Measurements from ENCODE around the gene IL32.

The IL32 gene

DNA sequence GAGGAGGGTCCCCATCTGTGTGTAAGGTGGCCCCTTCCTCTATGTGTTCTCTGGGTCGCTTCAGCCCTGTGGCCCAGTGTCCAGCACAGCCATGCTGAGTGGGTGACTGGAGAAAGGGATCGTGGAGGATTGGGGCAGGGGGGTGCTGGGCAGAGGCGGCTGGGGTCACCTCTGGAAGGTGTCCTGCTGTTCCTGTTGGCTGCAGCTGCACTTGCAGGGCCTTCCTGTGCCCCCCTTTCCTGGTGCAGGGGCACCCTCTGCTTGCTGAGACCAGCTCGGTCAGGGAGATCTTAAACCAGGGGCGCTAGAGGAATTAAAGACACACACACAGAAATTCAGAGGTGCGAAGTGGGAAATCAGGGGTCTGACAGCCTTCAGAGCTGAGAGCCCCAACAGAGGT lies 11.1 kb downstream of the IL32 start:
- TF ChIP-seq, protein P1, sequence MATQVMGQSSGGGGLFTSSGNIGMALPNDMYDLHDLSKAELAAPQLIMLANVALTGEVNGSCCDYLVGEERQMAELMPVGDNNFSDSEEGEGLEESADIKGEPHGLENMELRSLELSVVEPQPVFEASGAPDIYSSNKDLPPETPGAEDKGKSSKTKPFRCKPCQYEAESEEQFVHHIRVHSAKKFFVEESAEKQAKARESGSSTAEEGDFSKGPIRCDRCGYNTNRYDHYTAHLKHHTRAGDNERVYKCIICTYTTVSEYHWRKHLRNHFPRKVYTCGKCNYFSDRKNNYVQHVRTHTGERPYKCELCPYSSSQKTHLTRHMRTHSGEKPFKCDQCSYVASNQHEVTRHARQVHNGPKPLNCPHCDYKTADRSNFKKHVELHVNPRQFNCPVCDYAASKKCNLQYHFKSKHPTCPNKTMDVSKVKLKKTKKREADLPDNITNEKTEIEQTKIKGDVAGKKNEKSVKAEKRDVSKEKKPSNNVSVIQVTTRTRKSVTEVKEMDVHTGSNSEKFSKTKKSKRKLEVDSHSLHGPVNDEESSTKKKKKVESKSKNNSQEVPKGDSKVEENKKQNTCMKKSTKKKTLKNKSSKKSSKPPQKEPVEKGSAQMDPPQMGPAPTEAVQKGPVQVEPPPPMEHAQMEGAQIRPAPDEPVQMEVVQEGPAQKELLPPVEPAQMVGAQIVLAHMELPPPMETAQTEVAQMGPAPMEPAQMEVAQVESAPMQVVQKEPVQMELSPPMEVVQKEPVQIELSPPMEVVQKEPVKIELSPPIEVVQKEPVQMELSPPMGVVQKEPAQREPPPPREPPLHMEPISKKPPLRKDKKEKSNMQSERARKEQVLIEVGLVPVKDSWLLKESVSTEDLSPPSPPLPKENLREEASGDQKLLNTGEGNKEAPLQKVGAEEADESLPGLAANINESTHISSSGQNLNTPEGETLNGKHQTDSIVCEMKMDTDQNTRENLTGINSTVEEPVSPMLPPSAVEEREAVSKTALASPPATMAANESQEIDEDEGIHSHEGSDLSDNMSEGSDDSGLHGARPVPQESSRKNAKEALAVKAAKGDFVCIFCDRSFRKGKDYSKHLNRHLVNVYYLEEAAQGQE (IDR thresholded peaks at IDR 0.05; ENCODE audit: low read depth) = no peak
- TF ChIP-seq NFIC (IDR thresholded peaks at IDR 0.05) = no peak
- TF ChIP-seq USF1 (IDR thresholded peaks at IDR 0.05) = no peak
- TF ChIP-seq MAX (IDR thresholded peaks at IDR 0.05) = no peak

GRCh38 chr16:3080024-3080423 lies 14.6 kb downstream of the IL32 start:
- TF ChIP-seq CEBPB (IDR thresholded peaks at IDR 0.05) (no peak), NFIC (IDR thresholded peaks at IDR 0.05) (no peak), ZBTB7A (IDR thresholded peaks at IDR 0.05; ENCODE audit: low read depth) (no peak), EGR1 (IDR thresholded peaks at IDR 0.05) (no peak), USF1 (IDR thresholded peaks at IDR 0.05) (no peak), TEAD4 (IDR thresholded peaks at IDR 0.05) (no peak), YY1 (IDR thresholded peaks at IDR 0.05; ENCODE audit: low read depth) (no peak), TCF12 (IDR thresholded peaks at IDR 0.05; ENCODE audit: low read depth) (no peak), EP300 (IDR thresholded peaks at IDR 0.05; ENCODE audit: borderline replicate concordance) (no peak), MAX (IDR thresholded peaks at IDR 0.05) (no peak), CREB1 (IDR thresholded peaks at IDR 0.05; ENCODE audit: low read depth) (no peak), TAF1 (IDR thresholded peaks at IDR 0.05; ENCODE audit: low read depth) (no peak)

DNA sequence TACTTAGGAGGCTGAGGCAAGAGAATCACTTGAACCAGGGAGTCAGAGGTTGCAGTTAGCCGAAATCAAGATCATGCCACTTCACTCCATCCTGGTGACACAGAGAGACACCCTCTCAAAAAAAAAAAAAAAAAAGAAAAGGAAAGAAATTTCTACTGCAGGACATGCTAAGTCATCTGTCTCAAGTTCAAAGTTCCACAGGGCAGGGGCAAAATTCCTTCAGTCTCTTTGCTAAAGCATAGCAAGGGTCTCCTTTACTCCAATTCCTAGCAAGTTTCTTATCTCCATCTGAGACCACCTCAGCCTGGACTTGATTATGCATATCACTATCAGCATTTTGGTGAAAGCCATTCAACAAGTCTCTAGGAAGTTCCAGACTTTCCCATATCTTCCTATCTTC lies 19.1 kb downstream of the IL32 start:
- TF ChIP-seq CEBPB (IDR thresholded peaks at IDR 0.05) = no peak
- TF ChIP-seq TEAD4 (IDR thresholded peaks at IDR 0.05) = no peak
- no peak for TF ChIP-seq RAD21 (IDR thresholded peaks at IDR 0.05; ENCODE audit: low read depth)
- TF ChIP-seq TAF1 (IDR thresholded peaks at IDR 0.05; ENCODE audit: low read depth) = no peak
- TF ChIP-seq NFIC (IDR thresholded peaks at IDR 0.05) = no peak
- no peak for TF ChIP-seq CREB1 (IDR thresholded peaks at IDR 0.05; ENCODE audit: low read depth)
- TF ChIP-seq, protein P1 (IDR thresholded peaks at IDR 0.05; ENCODE audit: low read depth) = no peak
- no peak for TF ChIP-seq TCF12 (IDR thresholded peaks at IDR 0.05; ENCODE audit: low read depth)
- TF ChIP-seq YY1 (IDR thresholded peaks at IDR 0.05; ENCODE audit: low read depth) = no peak
- no peak for TF ChIP-seq MAX (IDR thresholded peaks at IDR 0.05)
- TF ChIP-seq EGR1 (IDR thresholded peaks at IDR 0.05) = no peak
- TF ChIP-seq ZBTB7A (IDR thresholded peaks at IDR 0.05; ENCODE audit: low read depth) = no peak
- no peak for TF ChIP-seq USF1 (IDR thresholded peaks at IDR 0.05)
- TF ChIP-seq FOXM1 (IDR thresholded peaks at IDR 0.05; ENCODE audit: borderline replicate concordance, low read depth) = no peak
- TF ChIP-seq EP300 (IDR thresholded peaks at IDR 0.05; ENCODE audit: borderline replicate concordance) = no peak

GRCh38 chr16:3084969-3085670 lies 19.7 kb downstream of the IL32 start:
- TF ChIP-seq RAD21 (IDR thresholded peaks at IDR 0.05; ENCODE audit: low read depth) = no peak
- no peak for TF ChIP-seq ZBTB7A (IDR thresholded peaks at IDR 0.05; ENCODE audit: low read depth)
- TF ChIP-seq MAX (IDR thresholded peaks at IDR 0.05) = no peak
- TF ChIP-seq, protein P1 (IDR thresholded peaks at IDR 0.05; ENCODE audit: low read depth) = no peak
- no peak for TF ChIP-seq CEBPB (IDR thresholded peaks at IDR 0.05)
- no peak for TF ChIP-seq EP300 (IDR thresholded peaks at IDR 0.05; ENCODE audit: borderline replicate concordance)
- TF ChIP-seq FOXM1 (IDR thresholded peaks at IDR 0.05; ENCODE audit: borderline replicate concordance, low read depth) = no peak
- TF ChIP-seq EGR1 (IDR thresholded peaks at IDR 0.05) = no peak
- TF ChIP-seq TEAD4 (IDR thresholded peaks at IDR 0.05) = no peak
- TF ChIP-seq USF1 (IDR thresholded peaks at IDR 0.05) = no peak
- no peak for TF ChIP-seq TCF12 (IDR thresholded peaks at IDR 0.05; ENCODE audit: low read depth)
- TF ChIP-seq NFIC (IDR thresholded peaks at IDR 0.05) = no peak
- TF ChIP-seq TAF1 (IDR thresholded peaks at IDR 0.05; ENCODE audit: low read depth) = no peak
- no peak for TF ChIP-seq YY1 (IDR thresholded peaks at IDR 0.05; ENCODE audit: low read depth)
- TF ChIP-seq CREB1 (IDR thresholded peaks at IDR 0.05; ENCODE audit: low read depth) = no peak

All from Ishikawa (cell line).